Activated CD8-positive, alpha-beta T cell treated with anti-CD3 and anti-CD28 coated beads for 36 hours (primary cell): Measurements from ENCODE around the gene NCKAP5L. TPM values are rescaled to one million over a fixed set of nuclear protein-coding genes. Genes with fewer than 3 reads are reported as not detected.

ENCODE experiments used
- ATAC-seq: fragments of 200-7000 bp; cut with Tn5 transposase; one replicate; pipeline ENCODE4 v1.10.0; 2021; ENCODE audit warnings: mild to moderate bottlenecking, moderate library complexity
- CTCF ChIA-PET: fragments of 350-600 bp; sonication (Branson Sonifier 250); formaldehyde crosslinking; loops from one replicate; lab custom pipeline; 2021; ENCODE audit warnings: antibody characterized with exemption; lab: Charles Lee
- POLR2A ChIA-PET: fragments of 350-600 bp; sonication (Branson Sonifier 250); formaldehyde crosslinking; loops from one replicate; lab custom pipeline; 2021; ENCODE audit warnings: antibody characterized with exemption; lab: Charles Lee
- DNase-seq: peaks from one replicate; pipeline ENCODE4 v3.0.0-alpha.2; 2020
- H3K27ac Mint-ChIP-seq: one replicate; pipeline ENCODE4 v1.8.0; 2021; ENCODE audit warnings: mild to moderate bottlenecking, mixed read lengths
- H3K27me3 Mint-ChIP-seq: one replicate; pipeline ENCODE4 v1.8.0; 2021; ENCODE audit warnings: mixed read lengths
- H3K36me3 Mint-ChIP-seq: one replicate; pipeline ENCODE4 v1.8.0; 2021; ENCODE audit warnings: low read depth, mixed read lengths
- H3K4me1 Mint-ChIP-seq: one replicate; pipeline ENCODE4 v1.8.0; 2021; ENCODE audit warnings: low read depth, mixed read lengths
- H3K4me3 Mint-ChIP-seq: one replicate; pipeline ENCODE4 v1.8.0; 2021; ENCODE audit warnings: mild to moderate bottlenecking, moderate library complexity, mixed read lengths
- H3K9me3 Mint-ChIP-seq: one replicate; pipeline ENCODE4 v1.8.0; 2021; ENCODE audit warnings: mixed read lengths
- intact Hi-C: fragments of 100-400 bp; cut with micrococcal nuclease; formaldehyde crosslinking; loops from one replicate; pipeline ENCODE4 v1.10.0; 2022
- total RNA-seq, 2 experiments: library from RNA; stranded (reverse); gene quantifications; one replicate each; pipeline ENCODE4 v1.2.3, GENCODE V29; 2021
- TF ChIP-seq, protein P1 (sequence below): fragments of 200-600 bp; IDR thresholded peaks from one replicate; pipeline ENCODE4 v1.8.0; 2022; ENCODE audit warnings: antibody characterized with exemption, mild to moderate bottlenecking

Gene NCKAP5L
- total RNA-seq, 2 experiments from 2014 or later, result 5.5 to 5.7 TPM

- ChIA-PET CTCF (interaction anchor here (0.6 to 1.3 kb wide), 4 partner anchors 10 to 169 kb away, joined by 3 read pairs; no protein-coding TSS in a partner anchor), POLR2A (no interaction called here)
- H3K4me1 Mint-ChIP-seq, result no peaks in the 10 kb centered on the region
Observed at GRCh38 chr12:49798248-49798647, 30.0 kb downstream of the NCKAP5L start.

DNA sequence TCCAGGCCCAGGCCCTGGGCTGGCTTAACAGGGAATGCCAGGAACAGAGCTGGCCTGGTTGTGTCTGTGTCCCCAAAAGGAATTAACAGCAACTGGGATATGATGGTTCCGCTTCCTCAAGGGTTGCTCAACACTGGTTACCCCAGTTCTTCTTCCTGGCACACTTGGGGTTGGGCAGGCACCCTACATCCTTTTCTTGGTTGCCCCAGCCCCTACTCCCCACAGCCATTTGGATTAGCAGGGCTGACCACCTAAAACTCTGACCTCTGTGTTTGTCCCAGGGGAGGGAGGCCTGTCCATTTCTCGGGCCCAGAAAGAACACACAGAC, 30.8 kb downstream of the NCKAP5L start:
- intact Hi-C loops, result no loop called here

More at GRCh38 chr12:49798248-49798647, 30.0 kb downstream of the NCKAP5L start:
- Mint-ChIP-seq H3K4me3 (no peak overlapping the region), H3K36me3 (peaks cover 1% of the 10 kb centered on the region), H3K27ac (no peak overlapping the region), H3K9me3 (no peaks in the 10 kb centered on the region), H3K27me3 (no peaks in the 10 kb centered on the region)
- TF ChIP-seq, protein P1, sequence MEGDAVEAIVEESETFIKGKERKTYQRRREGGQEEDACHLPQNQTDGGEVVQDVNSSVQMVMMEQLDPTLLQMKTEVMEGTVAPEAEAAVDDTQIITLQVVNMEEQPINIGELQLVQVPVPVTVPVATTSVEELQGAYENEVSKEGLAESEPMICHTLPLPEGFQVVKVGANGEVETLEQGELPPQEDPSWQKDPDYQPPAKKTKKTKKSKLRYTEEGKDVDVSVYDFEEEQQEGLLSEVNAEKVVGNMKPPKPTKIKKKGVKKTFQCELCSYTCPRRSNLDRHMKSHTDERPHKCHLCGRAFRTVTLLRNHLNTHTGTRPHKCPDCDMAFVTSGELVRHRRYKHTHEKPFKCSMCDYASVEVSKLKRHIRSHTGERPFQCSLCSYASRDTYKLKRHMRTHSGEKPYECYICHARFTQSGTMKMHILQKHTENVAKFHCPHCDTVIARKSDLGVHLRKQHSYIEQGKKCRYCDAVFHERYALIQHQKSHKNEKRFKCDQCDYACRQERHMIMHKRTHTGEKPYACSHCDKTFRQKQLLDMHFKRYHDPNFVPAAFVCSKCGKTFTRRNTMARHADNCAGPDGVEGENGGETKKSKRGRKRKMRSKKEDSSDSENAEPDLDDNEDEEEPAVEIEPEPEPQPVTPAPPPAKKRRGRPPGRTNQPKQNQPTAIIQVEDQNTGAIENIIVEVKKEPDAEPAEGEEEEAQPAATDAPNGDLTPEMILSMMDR, result no peak
- DNase-seq (no peak), ATAC-seq (no peak)
- intact Hi-C loops, result no loop called here

GRCh38 chr12:49796606-49797448, 31.4 kb downstream of the NCKAP5L start:
- ATAC-seq, result no peak
- no peaks in the 10 kb centered on the region for H3K27me3 Mint-ChIP-seq
- H3K4me3 Mint-ChIP-seq, result no peak overlapping the region
- TF ChIP-seq, protein P1, result no peak
- H3K9me3 Mint-ChIP-seq, result no peaks in the 10 kb centered on the region
- intact Hi-C loops, result no loop called here
- no peaks in the 10 kb centered on the region for H3K36me3 Mint-ChIP-seq
- H3K4me1 Mint-ChIP-seq, result no peaks in the 10 kb centered on the region
- CTCF ChIA-PET, result interaction anchor here (0.6 to 1.6 kb wide), 3 partner anchors 19 to 132 kb away, joined by 4 to 6 read pairs (median 6); no protein-coding TSS in a partner anchor
- DNase-seq, result no peak
- no peak overlapping the region for H3K27ac Mint-ChIP-seq
- POLR2A ChIA-PET, result interaction anchor here (0.6 to 0.7 kb wide), 2 partner anchors 19 to 324 kb away, joined by 3 read pairs; no protein-coding TSS in a partner anchor

More for the DNA sequence above, 30.8 kb downstream of the NCKAP5L start:
- DNase-seq (no peak), ATAC-seq (no peak)
- Mint-ChIP-seq H3K27ac (no peak overlapping the region), H3K9me3 (no peaks in the 10 kb centered on the region), H3K4me1 (no peaks in the 10 kb centered on the region), H3K36me3 (no peaks in the 10 kb centered on the region), H3K27me3 (no peaks in the 10 kb centered on the region), H3K4me3 (no peak overlapping the region)
- CTCF ChIA-PET, result interaction anchor here (1.3 kb wide), 1 partner anchor 11 kb away, joined by 3 read pairs; no protein-coding TSS in a partner anchor
- POLR2A ChIA-PET, result no interaction called here
- TF ChIP-seq, protein P1, result no peak

- H3K4me3 Mint-ChIP-seq, result no peak overlapping the region
- no peaks in the 10 kb centered on the region for H3K27me3 Mint-ChIP-seq
- no peak overlapping the region for H3K27ac Mint-ChIP-seq
- intact Hi-C loops, result no loop called here
- ChIA-PET CTCF (interaction anchor here (1.5 to 1.6 kb wide), 3 partner anchors 18 to 55 kb away, joined by 3 to 6 read pairs (median 6); partner anchors contain the start of gene TMBIM6), POLR2A (interaction anchor here (0.6 to 0.7 kb wide), 2 partner anchors 19 to 325 kb away, joined by 3 read pairs; no protein-coding TSS in a partner anchor)
- no peak for DNase-seq
- H3K9me3 Mint-ChIP-seq, result no peaks in the 10 kb centered on the region
- TF ChIP-seq, protein P1, result no peak
- H3K36me3 Mint-ChIP-seq, result no peaks in the 10 kb centered on the region
- ATAC-seq, result no peak
- no peaks in the 10 kb centered on the region for H3K4me1 Mint-ChIP-seq
Observed at GRCh38 chr12:49796155-49796554, 32.1 kb downstream of the NCKAP5L start.
